Skin of body (tissue), 2 donors: ENCODE data around the gene BPIFB4. TPM values are rescaled to one million over a fixed set of nuclear protein-coding genes. Genes with fewer than 3 reads are reported as not detected.
"Not testable (repeated sequence)": the region's sequence is repeated elsewhere in the genome, so short reads cannot be mapped to it uniquely, and the experiment has no call there.

Experiments used
- DNase-seq: peaks from one replicate; lab custom pipeline; 2025; lab: John Stamatoyannopoulos, UW
- total RNA-seq: library from RNA; depleted of rRNA; stranded (reverse); fragments of >200 nt; gene quantifications from one replicate; pipeline ENCODE4 v1.2.3, GENCODE V29; 2014

BPIFB4 gene
- total RNA-seq, 1 donor from 2014 or later = not detected

- no peak for DNase-seq
These were observed 6.7 kb downstream of the BPIFB4 start for GRCh38 chr20:33086052-33086722.

DNA sequence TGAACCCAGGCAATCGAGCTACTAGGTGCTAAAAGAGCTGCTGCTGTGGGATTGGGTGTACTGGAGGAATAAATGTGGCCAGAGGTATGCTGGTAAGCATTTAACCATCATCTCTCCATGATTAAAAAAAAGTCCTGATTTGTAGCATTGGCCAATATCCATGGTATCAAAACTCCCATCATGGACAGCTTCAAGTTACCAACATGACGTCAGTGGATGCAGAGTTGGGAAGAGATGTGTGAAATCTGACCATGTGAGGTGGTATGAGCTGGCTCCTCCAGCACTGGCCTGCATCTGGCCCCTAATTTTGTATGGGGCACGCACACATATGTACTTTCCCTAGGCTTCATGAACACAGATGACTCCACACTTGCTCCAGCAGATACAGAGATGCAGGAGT is 11.7 kb downstream of the BPIFB4 start:
- DNase-seq = no peak

DNA sequence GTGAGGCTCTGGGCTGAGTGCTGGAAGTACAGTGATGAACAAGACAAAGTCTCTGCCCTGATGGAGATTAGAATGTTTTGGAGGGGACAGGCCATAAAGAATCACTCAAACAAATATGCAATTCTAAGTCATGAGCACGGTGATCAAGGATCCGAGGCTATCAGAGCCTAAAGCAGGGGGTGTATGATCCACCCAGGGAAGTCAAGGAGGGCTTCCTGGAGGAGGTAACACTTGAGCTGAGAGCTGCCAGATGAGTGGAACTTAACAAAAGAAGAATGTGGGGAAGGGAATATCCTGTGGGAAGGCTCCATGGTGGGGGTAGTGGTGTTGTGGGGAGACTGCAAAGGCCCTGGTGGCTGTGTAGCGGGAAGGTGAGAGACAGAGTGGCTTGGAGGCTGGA is 12.2 kb downstream of the BPIFB4 start:
- DNase-seq = no peak

- no peak for DNase-seq
These were observed 12.9 kb downstream of the BPIFB4 start for GRCh38 chr20:33092361-33092760.

- DNase-seq = no peak
These were observed 13.6 kb downstream of the BPIFB4 start for GRCh38 chr20:33093074-33093473.

DNA sequence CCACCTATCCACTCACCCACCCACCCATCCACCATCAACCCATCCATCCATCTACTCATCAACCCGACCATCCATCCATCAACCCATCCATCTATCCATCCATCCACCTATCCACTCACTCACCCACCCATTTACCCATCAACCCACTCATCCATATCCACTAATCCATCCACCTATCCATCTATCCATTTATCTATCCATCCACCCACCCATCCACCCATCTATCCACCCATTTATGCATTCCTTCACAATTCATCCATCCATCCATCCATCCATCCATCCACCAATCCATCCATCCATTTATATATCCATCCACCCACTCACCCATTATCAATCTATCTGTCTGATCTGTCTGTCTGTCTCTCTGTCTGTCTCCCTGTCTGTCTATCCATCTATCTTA is 14.1 kb downstream of the BPIFB4 start:
- DNase-seq = no peak

- no peak for DNase-seq
These were observed 15.8 kb downstream of the BPIFB4 start for GRCh38 chr20:33095249-33095648.

GRCh38 chr20:33095902-33096584 is 16.6 kb downstream of the BPIFB4 start:
- DNase-seq = peak; percentile 30

DNA sequence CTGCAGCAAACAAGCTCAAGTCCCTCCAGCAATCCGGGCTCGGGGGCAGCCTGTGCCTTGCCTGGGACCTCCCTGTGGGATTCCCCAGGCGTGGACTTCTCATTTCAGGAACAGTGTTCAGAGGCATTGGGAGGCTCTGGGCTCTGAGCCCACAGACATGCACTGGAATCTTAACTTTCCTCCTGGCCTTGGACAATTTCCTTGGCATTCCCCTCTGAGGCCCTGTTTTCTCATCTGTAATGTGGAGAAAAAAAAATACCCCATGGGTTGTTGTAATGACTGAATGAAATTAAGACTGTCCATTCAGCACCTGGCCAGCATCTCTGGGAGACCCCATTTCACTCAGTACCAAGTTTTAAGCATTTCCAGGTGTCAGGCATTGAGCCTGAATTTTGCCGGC is 17.6 kb downstream of the BPIFB4 start:
- no peak for DNase-seq

DNA sequence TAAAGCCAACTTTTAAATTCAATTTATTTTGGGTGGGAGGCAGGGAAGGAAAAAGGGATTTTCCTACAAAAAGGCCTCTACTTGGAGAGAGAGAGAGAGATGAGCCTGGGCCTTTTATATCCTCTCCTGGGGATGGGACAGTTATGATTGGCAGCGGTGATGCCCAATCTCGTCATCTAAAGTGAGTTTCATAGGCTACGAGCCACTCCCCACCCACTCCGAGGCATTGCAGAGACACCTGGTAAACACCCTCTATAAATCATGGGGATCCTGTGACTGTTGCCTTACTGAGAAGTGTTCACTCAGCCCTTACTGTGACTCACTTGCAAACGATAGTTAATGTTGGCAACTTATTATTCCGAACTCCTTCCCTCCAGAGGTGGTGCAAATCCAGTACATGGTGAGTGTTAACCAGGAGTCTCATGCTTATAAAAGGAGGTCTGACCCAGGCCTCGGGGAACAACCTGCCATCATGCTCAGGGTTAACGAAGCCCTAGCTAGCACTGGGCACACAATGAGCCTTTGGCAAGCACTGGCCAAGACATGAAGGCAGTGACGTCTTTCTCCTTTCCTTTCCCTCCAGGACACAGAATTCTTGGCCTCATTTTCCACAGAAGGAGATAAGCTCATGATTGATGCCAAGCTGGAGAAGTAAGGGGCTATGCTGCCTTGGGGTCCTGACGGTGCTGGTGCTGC is 20.5 kb downstream of the BPIFB4 start:
- DNase-seq = no peak

DNA sequence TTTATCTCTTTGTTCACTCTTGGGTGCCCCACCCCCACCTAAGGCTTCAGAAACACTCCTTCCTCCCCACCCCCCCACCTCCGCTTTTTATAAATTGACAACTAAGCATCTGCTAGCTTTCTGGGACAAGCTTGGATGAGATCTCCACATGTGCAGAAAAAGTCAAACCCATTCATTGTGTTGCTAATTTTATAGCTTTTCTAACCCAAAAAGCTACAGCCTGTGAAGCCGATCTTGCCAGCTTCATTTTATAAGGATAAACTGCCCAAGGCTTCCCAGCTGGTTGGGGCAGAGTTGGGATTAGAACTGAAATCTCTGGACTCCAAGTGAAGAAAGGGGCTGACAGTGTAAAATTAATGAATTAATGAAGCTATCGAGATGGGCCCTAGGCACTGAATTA is 24.1 kb downstream of the BPIFB4 start:
- no peak for DNase-seq

DNA sequence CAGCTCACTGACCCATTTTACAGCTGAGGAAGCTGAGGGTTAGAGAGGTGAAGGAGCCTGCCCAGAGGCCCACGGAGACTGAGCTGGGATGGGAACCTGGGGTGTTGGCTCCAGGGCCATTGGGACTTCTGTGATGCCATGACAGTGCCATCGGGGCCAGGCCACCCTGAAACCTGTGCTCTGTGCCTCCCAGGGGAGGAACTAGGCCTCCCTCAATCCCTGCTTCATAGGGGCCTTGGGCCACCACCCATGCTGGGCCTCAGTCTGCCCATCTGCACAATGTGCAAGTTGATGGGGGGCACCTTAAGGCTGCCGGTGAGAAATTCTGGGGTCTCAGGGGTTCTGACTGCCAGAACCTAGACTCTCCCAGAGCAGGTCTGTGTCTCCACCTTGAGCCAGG is 24.9 kb downstream of the BPIFB4 start:
- DNase-seq = no peak

DNA sequence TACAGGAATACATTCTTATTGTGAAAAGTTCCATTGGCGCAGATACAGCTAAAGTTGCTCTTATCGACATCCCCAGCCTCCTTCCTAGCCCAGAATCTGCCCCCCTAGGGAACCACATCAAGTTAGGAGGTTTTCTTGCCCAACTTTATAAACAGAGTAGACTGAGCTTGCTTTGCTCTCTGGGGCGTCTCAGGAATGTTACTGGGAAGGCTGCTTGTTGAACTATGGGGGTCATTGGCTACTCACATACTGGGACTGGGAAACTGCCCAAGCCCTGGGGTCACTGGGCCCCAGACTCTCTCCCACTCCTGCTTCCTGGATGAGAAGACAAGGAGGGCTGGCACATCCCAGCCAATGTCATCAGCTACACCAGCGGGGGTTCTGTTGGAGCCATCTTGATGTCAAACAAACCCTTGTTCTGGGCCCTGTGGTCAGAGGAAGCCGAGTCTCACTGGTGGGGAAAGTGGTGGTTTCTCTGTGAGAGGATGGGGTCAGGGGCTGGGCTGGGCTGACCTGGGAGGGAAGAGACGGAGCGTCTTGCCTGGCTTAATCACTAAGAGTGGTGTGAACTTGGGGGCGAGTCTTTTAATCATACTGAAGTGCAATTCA is 26.0 kb downstream of the BPIFB4 start:
- peak; percentile 5 for DNase-seq

- DNase-seq = peak; percentile 20
These were observed 26.7 kb downstream of the BPIFB4 start for GRCh38 chr20:33106058-33106620.

GRCh38 chr20:33108661-33109060 is 29.2 kb downstream of the BPIFB4 start:
- peak; percentile 9 for DNase-seq

DNA sequence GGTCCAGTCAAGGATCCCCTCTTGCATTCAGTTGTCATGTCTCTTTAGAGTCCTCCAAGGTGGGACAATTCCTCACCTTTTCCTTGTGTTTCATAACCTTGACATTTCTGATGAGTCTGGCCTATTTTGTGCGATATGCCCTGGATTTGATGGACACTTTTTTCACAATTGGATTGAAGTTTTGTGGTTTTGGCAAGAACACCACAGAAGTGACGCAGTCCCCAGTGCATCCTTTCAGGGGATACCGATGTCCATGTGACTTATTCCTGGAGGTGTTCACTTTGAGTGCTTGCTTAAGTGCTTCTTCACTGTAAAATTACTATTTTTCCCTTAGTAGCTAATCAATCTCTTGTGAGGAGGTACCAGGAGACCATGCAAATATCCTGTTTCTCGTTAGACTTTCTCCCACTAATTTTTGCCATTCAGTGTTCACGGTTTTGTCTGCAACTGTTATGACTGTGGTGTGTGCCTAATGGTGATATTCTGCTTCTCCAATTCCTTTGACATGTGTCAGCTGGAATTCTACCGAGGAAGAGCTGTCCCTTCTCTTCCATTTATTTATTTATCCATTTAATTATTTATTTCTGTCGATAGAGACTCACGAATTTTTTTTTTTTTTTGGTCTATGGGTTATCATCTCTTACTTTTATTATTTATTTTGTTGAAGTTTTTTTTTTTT is 30.8 kb downstream of the BPIFB4 start:
- DNase-seq = no peak

DNA sequence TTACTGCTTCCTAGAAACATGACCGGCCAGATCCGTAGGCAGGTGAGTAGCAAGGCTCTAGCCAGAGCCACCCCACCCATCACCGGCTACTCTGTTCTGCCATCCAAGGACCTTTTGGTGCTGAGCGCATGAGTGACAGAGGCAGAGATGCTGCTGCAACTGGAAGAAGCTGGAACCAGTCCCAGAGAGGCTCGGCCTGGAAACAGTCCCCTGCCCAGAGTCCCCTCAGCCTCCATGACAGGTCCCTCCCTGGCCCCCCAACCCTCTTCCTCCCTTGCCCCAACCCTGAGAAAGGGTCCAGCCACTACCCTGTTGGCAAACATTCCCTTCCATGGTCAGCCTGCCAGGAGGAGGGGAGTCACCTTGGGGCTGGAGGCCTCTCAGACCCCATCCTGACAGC is 31.9 kb downstream of the BPIFB4 start:
- DNase-seq = no peak

DNA sequence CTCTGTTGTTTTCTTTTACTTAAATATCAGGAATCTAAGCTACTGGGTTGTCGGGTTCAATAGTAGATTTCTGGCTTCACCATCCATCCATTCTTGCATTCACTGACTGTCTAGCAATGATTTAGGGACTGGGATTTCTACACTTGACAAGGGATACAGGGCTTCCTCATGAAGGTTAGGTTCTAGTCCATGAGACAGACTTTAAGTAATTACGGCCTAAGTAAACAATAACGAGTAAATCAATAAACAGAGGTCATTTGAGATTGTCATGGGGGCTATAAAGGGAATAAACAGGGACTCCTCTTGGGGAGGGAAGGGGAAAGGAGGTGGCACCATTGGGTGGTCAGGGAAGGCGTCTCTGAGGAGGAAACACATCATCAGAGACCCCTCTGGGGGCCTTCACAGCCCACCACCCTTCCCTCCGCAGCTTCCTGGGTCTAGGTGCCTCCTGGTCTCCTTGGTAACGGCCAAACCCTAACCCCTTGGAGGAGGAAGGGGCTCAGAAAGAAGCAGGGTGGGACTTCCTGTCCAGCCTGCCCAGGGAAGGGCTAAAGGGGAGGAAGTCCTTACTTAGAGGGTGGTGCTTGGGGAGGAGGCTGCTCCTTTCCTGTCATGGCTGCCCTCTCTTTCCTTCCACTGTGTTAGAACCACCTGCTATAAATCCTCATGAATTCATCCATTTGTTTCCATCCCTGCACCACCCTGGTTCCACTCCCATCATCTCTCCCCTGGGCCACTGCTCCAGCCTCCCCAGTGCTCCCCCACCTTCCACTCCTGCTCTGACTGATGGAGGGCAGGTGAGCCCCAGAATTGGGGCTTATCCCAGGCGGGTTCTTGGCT is 33.3 kb downstream of the BPIFB4 start:
- DNase-seq = no peak

DNA sequence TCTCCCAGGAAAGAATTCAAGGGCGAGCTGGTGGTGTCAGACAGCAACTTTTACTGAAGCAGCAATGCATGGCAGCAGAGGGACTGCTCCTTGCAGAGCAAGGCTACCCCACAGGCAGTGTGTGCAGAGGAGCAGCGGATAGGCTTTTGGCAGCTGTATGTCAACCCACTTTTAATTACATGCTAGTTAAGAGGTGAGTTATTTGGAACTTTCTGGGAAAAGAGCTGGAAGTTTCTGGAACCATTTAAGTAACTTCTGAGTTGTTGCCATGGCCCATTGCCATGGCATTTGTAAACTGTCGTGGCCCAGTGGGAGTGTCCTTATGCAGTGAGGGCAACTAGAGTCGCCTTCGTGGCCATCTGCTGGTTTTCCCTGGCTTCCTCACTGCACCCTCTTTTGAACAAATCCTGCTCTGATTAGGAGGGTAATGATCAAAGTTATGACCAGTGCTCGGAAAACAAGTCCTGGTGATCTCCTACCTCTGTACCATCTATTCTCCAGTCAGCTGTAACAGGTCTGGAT is 34.0 kb downstream of the BPIFB4 start:
- no peak for DNase-seq

DNA sequence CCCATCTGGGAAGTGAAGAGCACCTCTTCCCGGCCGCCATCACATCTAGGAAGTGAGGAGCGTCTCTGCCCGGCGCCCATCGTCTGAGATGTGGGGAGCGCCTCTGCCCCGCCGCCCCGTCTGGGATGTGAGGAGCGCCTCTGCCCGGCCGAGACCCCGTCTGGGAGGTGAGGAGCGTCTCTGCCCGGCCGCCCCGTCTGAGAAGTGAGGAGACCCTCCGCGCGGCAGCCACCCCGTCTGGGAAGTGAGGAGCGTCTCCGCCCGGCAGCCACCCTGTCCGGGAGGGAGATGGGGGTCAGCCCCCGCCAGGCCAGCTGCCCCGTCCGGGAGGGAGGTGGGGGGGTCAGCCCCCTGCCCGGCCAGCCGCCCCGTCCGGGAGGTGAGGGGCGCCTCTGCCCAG is 36.1 kb downstream of the BPIFB4 start:
- DNase-seq = not testable (repeated sequence)
